Keratinocyte (primary cell): Measurements from ENCODE around the gene PRELID1. TPM values are rescaled to one million over a fixed set of nuclear protein-coding genes. Genes with fewer than 3 reads are reported as not detected.

Experiments
- DNase-seq: peaks from one replicate; pipeline ENCODE4 v3.0.0-alpha.2; 2011; ENCODE audit warnings: low read depth, missing footprints, low spot score
- FAIRE-seq: peaks from 2 replicates; lab custom pipeline; 2011; peaks lifted over from hg19 to GRCh38; lab: Jason Lieb, UNC
- H2AFZ ChIP-seq: 2 replicates; pipeline ENCODE4 v1.6.0; 2012; ENCODE audit warnings: low read length, control low read depth, inconsistent platforms; ENCODE audit not compliant: control insufficient read depth
- H3K27ac ChIP-seq: 2 replicates; pipeline ENCODE4 v1.5.1; 2011; ENCODE audit warnings: low read length; ENCODE audit not compliant: control insufficient read depth, insufficient read depth
- H3K27me3 ChIP-seq: 3 replicates; pipeline ENCODE4 v1.6.0; 2011; ENCODE audit warnings: low read length; ENCODE audit not compliant: control insufficient read depth, insufficient read depth; ENCODE audit errors: extremely low read depth
- H3K36me3 ChIP-seq, 2 experiments: 2 replicates in 1 of 2; 3 replicates in 1 of 2; pipeline ENCODE4 v1.5.1; 2011; ENCODE audit warnings: low read length in 2 of 2, mild to moderate bottlenecking in 1 of 2; ENCODE audit not compliant: control insufficient read depth in 2 of 2, insufficient read depth in 2 of 2; ENCODE audit errors: extremely low read depth in 1 of 2
- H3K4me1 ChIP-seq: 3 replicates; pipeline ENCODE4 v1.5.1; 2011; ENCODE audit warnings: low read length; ENCODE audit not compliant: control insufficient read depth, insufficient read depth; ENCODE audit errors: extremely low read depth
- H3K4me2 ChIP-seq: 3 replicates; pipeline ENCODE4 v1.6.0; 2011; ENCODE audit warnings: low read depth, low read length; ENCODE audit not compliant: control insufficient read depth, insufficient read depth; ENCODE audit errors: extremely low read depth
- H3K4me3 ChIP-seq, 3 experiments: fragments of 200-600 bp in 1 of 3; sonication (generic) in 1 of 3; 2 replicates in 2 of 3; 3 replicates in 1 of 3; pipeline ENCODE4 v1.5.1; 2011 to 2016; ENCODE audit warnings: low read length in 3 of 3, mild to moderate bottlenecking in 3 of 3, control low read depth in 2 of 3, inconsistent platforms in 1 of 3, low read depth in 1 of 3, mixed read lengths in 1 of 3, mixed run types in 1 of 3, moderate library complexity in 1 of 3; ENCODE audit not compliant: control insufficient read depth in 2 of 3, insufficient read depth in 2 of 3; ENCODE audit errors: extremely low read depth in 1 of 3
- H3K79me2 ChIP-seq: 2 replicates; pipeline ENCODE4 v1.6.0; 2012; ENCODE audit warnings: low read length; ENCODE audit not compliant: control insufficient read depth, insufficient read depth
- H3K9ac ChIP-seq: 3 replicates; pipeline ENCODE4 v1.6.0; 2011; ENCODE audit warnings: low read length; ENCODE audit not compliant: control insufficient read depth, insufficient read depth; ENCODE audit errors: extremely low read depth
- H3K9me1 ChIP-seq: 3 replicates; pipeline ENCODE4 v1.6.0; 2011; ENCODE audit warnings: low read length; ENCODE audit not compliant: control insufficient read depth, insufficient read depth; ENCODE audit errors: extremely low read depth
- H3K9me3 ChIP-seq: 2 replicates; pipeline ENCODE4 v1.5.1; 2012; ENCODE audit warnings: low read depth, low read length; ENCODE audit not compliant: control insufficient read depth
- H4K20me1 ChIP-seq: 3 replicates; pipeline ENCODE4 v1.6.0; 2011; ENCODE audit warnings: low read length; ENCODE audit not compliant: control insufficient read depth, insufficient read depth; ENCODE audit errors: extremely low read depth
- EZH2 ChIP-seq: IDR thresholded peaks from one replicate; pipeline ENCODE4 v1.6.1; 2012; ENCODE audit warnings: inconsistent platforms, mild to moderate bottlenecking, low read length, moderate library complexity
- dilution Hi-C: fragments of 300-500 bp; cut with MboI; formaldehyde crosslinking; loops from one replicate; pipeline ENCODE4 v1.7.0; 2020; ENCODE audit warnings: low sequenced_read_pairs; ENCODE audit not compliant: extremely low pct_ligation_motif_present
- polyA plus RNA-seq, 5 experiments: library from polyadenylated mRNA; depleted of rRNA in 3 of 5; stranded (reverse) in 3 of 5; stranded (forward) in 1 of 5; unstranded in 1 of 5; fragments of >200 nt; gene quantifications; 1 replicate in 1 of 5; 2 replicates in 3 of 5; 3 replicates in 1 of 5; pipeline versions ENCODE4 v1.2.1 to v1.2.3, GENCODE V29; 2011 to 2012; ENCODE audit warnings: missing spikeins in 2 of 5, low read depth in 1 of 5, low replicate concordance in 1 of 5
- TF ChIP-seq, protein P1 (sequence below), 3 experiments: IDR thresholded peaks in 1 of 3; conservative IDR thresholded peaks in 1 of 3; optimal IDR thresholded peaks in 1 of 3; 2 replicates in 2 of 3; 3 replicates in 1 of 3; pipeline versions ENCODE3 to v1.5.1; 2011; ENCODE audit warnings: low read length in 3 of 3, mild to moderate bottlenecking in 3 of 3, moderate library complexity in 2 of 3, control low read depth in 1 of 3, inconsistent platforms in 1 of 3; ENCODE audit not compliant: insufficient read depth in 2 of 3; ENCODE audit errors: extremely low read depth in 1 of 3

Gene PRELID1
- polyA plus RNA-seq, 1 donor (not counting 4 experiments of a cell fraction or from before 2014, with no cell fraction given): 245 TPM

- DNase-seq: no peak
- peaks cover 7% of the 10 kb centered on the region for H4K20me1 ChIP-seq
- no peaks in the 10 kb centered on the region for H3K9me3 ChIP-seq
- peak overlapping the region; percentile 51 for H3K9ac ChIP-seq
- dilution Hi-C loops: no loop called here
- no peak overlapping the region for H2AFZ ChIP-seq
- H3K9me1 ChIP-seq: peaks cover 10% of the 10 kb centered on the region
- no peak overlapping the region for H3K4me3 ChIP-seq
- no peak for FAIRE-seq
- H3K36me3 ChIP-seq: peaks cover 8 to 21% of the 10 kb centered on the region in 2 experiments
- H3K4me2 ChIP-seq: peak overlapping the region; percentile 29
- H3K4me1 ChIP-seq: peaks cover 38% of the 10 kb centered on the region
- no peaks in the 10 kb centered on the region for H3K27me3 ChIP-seq
- H3K79me2 ChIP-seq: peaks cover 17% of the 10 kb centered on the region
- H3K27ac ChIP-seq: peak overlapping the region; percentile 72
- TF ChIP-seq, protein P1, sequence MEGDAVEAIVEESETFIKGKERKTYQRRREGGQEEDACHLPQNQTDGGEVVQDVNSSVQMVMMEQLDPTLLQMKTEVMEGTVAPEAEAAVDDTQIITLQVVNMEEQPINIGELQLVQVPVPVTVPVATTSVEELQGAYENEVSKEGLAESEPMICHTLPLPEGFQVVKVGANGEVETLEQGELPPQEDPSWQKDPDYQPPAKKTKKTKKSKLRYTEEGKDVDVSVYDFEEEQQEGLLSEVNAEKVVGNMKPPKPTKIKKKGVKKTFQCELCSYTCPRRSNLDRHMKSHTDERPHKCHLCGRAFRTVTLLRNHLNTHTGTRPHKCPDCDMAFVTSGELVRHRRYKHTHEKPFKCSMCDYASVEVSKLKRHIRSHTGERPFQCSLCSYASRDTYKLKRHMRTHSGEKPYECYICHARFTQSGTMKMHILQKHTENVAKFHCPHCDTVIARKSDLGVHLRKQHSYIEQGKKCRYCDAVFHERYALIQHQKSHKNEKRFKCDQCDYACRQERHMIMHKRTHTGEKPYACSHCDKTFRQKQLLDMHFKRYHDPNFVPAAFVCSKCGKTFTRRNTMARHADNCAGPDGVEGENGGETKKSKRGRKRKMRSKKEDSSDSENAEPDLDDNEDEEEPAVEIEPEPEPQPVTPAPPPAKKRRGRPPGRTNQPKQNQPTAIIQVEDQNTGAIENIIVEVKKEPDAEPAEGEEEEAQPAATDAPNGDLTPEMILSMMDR (optimal IDR thresholded peaks at IDR 0.05 in 1 of 3, IDR thresholded peaks at IDR 0.05 in 1 of 3, conservative IDR thresholded peaks at IDR 0.05 in 1 of 3; ENCODE audit: extremely low read depth in 1 of 3, insufficient read depth in 2 of 3, low read length in 3 of 3): no peak
- no peak for TF ChIP-seq EZH2
These were observed 3.2 kb upstream of the PRELID1 start for GRCh38 chr5:177300236-177300880.

DNA sequence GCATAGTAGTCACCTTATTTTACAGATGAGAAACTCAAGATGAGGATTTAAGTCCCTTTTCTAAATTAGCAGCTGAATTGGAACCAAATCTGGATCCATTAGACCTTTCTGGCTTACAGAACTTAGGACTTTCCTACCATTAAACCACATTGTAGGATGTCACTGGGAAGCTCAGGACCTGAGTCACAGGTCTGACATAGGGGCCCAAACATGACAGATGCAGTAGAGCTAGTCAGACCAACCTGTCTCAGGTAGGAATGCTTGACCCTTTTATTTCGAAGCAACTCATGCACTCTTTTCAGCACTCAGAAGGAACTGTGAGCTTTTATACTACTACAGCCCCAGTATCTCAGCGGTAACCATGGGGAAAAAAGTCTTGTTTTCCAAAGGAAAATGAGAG lies 2.6 kb upstream of the PRELID1 start:
- Histone ChIP-seq H3K27ac (peak overlapping the region; percentile 72), H3K4me1 (peaks cover 44% of the 10 kb centered on the region), H3K36me3 (peaks cover 4 to 23% of the 10 kb centered on the region in 2 experiments), H3K4me2 (peak overlapping the region; percentile 29), H3K27me3 (no peaks in the 10 kb centered on the region), H3K79me2 (peaks cover 21% of the 10 kb centered on the region), H3K9me1 (peaks cover 10% of the 10 kb centered on the region), H4K20me1 (peaks cover 8% of the 10 kb centered on the region), H3K9ac (peak overlapping the region; percentile 51), H3K9me3 (no peaks in the 10 kb centered on the region), H2AFZ (no peak overlapping the region), H3K4me3 (no peak overlapping the region)
- DNase-seq: no peak
- dilution Hi-C loops: no loop called here
- FAIRE-seq: no peak
- TF ChIP-seq, protein P1 (optimal IDR thresholded peaks at IDR 0.05 in 1 of 3, IDR thresholded peaks at IDR 0.05 in 1 of 3, conservative IDR thresholded peaks at IDR 0.05 in 1 of 3; ENCODE audit: extremely low read depth in 1 of 3, insufficient read depth in 2 of 3, low read length in 3 of 3): no peak
- TF ChIP-seq EZH2: no peak
